ENCODE data around the gene REC114.
"Not testable (repeated sequence)": the region's sequence is repeated elsewhere in the genome, so short reads cannot be mapped to it uniquely, and the experiment has no call there.

REC114 gene

GRCh38 chr15:73530649-73531048 is 87.7 kb downstream of the REC114 start:
- no peak for DNase-seq (ENCODE audit: low spot score)

- DNase-seq (ENCODE audit: low spot score), result no peak
These were observed 95.2 kb downstream of the REC114 start for GRCh38 chr15:73538123-73538522.

GRCh38 chr15:73538563-73539211 is 95.7 kb downstream of the REC114 start:
- no peak for DNase-seq (ENCODE audit: low spot score)

- no peak for DNase-seq (ENCODE audit: low spot score)
These were observed 96.5 kb downstream of the REC114 start for GRCh38 chr15:73539212-73540128.

GRCh38 chr15:73540161-73540560 is 97.2 kb downstream of the REC114 start:
- DNase-seq (ENCODE audit: low spot score), result no peak

DNA sequence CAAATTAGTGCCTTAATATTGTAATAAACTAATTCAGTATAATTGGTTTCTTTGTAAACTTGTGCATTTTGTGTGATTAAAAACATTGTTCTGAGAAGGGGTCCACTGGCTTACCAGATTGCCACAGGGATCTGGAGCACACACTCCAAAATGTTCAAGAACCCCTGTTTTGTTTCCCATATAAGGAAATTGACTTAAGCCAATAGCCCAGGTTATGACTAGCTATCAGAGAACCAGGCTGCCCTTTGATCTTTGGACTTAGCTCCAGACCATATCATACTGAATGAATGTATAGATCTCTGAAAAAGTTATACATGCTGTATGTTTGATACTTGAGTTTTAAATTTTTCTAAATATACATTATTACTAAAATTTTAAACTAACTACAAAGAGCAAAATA is 98.5 kb downstream of the REC114 start:
- DNase-seq (ENCODE audit: low spot score), result no peak

DNA sequence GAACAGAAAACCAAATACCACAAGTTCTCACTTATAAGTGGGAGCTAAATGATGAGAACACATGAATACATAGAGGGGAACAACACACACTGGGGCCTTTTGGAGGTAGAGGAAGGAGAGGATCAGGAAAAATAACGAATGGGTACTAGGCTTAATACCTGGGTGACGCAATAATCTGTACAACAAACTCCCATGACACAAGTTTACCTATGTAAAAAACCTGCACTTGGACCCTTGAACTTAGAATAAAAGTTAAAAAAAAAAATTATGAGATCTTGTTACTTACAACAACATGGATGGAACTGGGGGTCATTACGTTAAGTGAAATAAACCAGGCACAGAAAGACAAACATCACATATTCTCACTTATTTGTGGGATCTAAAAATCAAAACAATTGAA is 106.0 kb downstream of the REC114 start:
- DNase-seq (ENCODE audit: low spot score), result not testable (repeated sequence)

- DNase-seq (ENCODE audit: low spot score), result no peak
These were observed 107.2 kb downstream of the REC114 start for GRCh38 chr15:73550190-73550589.

DNA sequence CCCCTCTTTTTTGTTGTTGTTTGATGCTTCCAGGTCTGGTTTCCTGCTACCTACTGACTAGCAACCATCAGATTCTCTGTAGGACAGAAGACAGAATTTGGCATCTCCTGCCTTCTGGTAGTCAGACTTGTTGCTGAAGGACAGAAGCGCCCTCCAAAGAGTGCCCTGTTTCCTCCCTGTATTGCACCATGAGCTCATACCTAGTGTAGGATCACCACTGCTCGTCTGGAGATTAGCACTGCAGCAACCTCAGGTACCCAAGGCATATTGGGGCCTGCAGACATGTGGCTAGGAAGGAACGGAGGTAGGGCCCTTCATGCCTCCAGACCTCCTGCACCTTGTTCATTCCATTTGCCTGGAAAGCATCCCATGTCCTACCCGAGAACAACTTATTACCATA is 112.1 kb downstream of the REC114 start:
- no peak for DNase-seq (ENCODE audit: low spot score)

DNA sequence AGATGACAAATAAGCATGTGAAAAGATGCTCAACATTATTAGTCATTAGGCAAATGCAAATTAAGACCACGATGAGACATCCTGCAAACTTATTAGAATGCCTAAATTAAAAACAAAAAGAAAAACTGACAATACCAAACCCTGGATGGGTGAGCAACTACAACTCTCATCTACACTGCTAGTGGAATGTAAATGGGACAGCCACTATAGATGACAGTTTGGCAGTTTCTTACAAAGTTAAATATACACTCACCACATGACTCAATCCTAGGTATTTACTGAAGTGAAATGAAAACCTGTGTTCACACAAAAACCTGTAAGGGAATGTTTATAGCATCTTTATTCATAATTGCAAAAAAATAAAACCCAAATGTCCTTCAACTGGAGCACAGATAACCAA is 115.6 kb downstream of the REC114 start:
- DNase-seq (ENCODE audit: low spot score), result no peak

DNA sequence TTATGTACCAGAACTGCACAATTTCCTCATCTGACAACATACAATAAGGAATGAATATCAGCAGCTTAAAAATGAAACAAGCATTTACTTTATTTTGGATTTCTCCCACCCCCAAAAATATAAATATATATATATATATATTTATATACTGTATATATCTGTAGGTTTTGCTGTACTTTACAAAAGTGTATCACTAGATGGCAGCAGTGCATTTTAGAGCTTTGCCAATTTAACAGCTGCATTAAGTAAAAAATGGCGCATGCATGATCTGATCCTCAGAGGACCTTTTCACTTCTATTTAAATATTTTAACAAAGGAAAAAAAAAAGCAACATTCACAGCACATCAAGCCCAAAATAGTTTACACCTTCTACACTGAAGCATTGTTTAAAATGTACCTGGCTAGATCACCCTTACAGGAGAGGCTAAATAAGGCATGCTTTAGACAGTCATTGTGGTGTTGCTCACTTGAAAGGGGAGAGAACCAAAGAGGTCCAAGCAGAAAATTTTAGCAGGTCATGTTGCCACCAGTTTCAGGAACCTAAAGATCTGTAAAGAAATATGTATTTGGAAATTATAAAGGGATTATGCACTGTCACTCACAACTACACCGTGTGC is 117.6 kb downstream of the REC114 start:
- DNase-seq (ENCODE audit: low spot score), result no peak

- no peak for DNase-seq (ENCODE audit: low spot score)
These were observed 121.3 kb downstream of the REC114 start for GRCh38 chr15:73564255-73564654.

GRCh38 chr15:73567020-73567419 is 124.1 kb downstream of the REC114 start:
- no peak for DNase-seq (ENCODE audit: low spot score)

GRCh38 chr15:73568564-73569280 is 125.8 kb downstream of the REC114 start:
- no peak for DNase-seq (ENCODE audit: low spot score)

DNA sequence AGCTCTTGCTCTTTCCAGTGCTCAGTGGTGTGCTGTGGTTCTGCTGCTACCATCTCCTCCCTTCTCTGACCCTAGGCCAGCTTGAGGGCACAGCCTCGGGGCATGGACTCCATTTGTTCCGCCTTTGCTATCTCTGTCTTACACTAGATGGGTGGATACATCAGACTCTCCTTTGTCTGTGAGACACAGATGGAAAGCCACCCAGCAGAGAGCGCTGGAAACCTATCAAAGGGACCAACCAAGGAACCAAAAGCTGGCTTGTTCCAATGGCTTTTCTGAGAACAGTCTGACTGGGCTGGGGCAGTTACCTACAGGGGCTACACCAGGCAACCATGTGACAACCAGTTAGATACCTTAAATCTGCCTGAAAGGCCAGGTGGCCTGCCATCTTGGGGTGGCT is 126.4 kb downstream of the REC114 start:
- DNase-seq (ENCODE audit: low spot score), result no peak

DNA sequence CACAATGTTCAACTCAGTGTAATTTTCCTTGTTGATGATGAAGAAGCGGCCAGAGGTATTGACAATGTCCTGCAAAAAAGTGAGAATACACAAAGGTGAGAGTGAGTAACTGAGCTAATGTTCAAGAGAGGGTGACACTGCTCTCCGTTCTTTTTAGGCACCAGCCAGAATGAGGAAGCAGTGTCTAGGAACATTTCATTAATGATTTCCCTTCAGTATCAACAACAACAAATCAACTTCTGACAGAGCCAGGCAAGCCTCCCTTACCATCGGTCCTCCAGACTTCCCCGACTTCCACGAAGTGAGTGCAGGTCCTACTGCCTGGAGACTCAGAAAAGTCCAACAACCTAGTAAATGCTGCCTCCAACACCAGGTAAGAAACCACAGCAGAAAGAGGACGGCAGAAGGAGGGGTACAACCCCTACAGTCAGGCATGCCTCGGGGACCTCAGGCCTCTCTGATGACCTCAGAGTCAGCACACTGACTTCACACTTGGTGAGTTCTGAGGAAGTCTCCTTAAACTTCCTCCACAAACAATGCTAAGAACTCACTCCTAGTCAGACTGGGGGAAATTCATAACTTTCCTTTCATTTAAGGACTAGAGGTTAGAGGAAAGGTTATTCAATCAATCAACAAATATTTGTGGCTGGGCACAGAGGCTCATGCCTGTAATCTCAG is 127.5 kb downstream of the REC114 start:
- no peak for DNase-seq (ENCODE audit: low spot score)

DNA sequence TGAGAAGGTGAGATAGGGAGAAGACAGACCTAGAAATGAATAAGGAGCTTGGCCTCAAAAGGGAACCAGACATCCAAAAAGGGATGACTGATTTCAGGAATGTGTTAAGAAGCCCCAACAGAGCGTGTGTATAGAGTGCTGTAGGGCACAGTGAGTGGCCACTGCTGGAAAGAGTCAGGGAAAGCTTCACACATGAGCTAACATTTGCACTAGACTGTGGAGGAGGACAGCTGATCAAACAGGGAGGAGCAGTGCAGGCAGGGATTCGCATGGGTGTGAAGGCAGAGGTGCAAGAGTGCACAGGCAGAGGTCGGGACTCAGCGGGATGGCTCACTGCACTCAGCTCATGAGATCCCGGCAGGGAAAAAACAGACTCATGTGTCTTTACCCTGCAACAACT is 128.4 kb downstream of the REC114 start:
- no peak for DNase-seq (ENCODE audit: low spot score)

DNA sequence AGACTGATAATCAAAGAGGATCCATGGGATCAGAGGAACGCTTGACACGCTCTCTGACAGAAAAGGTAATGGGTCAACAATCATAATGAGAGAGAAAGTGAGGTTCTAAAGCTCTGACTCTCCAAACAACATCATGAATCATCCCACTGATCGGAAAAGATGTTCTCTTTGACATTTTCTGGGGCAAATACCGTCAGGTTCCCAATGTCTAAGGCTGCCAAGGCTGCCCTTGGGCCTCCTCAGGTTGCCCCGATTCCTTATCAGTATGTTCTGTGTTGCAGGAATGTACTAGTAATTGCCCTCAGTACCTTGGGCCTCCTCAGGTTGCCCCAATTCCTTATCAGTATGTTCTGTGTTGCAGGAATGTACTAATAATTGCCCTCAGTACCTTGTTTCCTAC is 129.3 kb downstream of the REC114 start:
- no peak for DNase-seq (ENCODE audit: low spot score)

DNA sequence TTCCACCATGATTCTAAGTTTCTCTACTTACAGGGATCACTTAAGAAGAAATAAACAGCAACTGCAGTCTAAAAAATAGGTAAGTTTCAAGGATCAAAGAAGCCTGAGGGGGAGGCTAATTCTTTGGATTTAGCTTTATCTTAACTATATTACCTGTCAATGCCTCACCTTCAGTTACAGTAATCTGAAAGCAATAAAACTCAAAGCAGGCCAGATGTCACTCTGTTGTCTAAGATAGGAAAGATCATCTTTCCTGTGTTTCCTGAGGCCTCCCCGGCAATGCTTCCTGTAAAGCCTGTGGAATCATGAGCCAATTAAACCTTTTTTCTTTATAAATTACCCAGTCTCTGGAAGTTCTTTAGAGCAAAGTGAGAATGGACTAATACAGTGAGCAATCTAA is 130.1 kb downstream of the REC114 start:
- DNase-seq (ENCODE audit: low spot score), result no peak

GRCh38 chr15:73573572-73573971 is 130.6 kb downstream of the REC114 start:
- no peak for DNase-seq (ENCODE audit: low spot score)

- no peak for DNase-seq (ENCODE audit: low spot score)
These were observed 132.8 kb downstream of the REC114 start for GRCh38 chr15:73575636-73576247.
